K562 (cell line): ENCODE results near the gene EMILIN3. TPM values are rescaled to one million over a fixed set of nuclear protein-coding genes. Genes with fewer than 3 reads are reported as not detected.

ENCODE experiments used
- ARHGAP35 ChIP-seq: fragments of 450-650 bp; IDR thresholded peaks from 2 replicates; pipeline ENCODE4 v1.6.1; 2018; ENCODE audit not compliant: partially characterized antibody
- ATF2 ChIP-seq: sonication (generic); formaldehyde crosslinking; IDR thresholded peaks from 2 replicates; pipeline ENCODE4 v1.8.1; 2022; ENCODE audit warnings: missing genetic modification reagents
- ELK3 ChIP-seq: fragments of 450-650 bp; formaldehyde crosslinking; IDR thresholded peaks from 2 replicates; pipeline ENCODE4 v1.4.0; 2020; ENCODE audit warnings: mild to moderate bottlenecking
- GABPA ChIP-seq: fragments of 200-800 bp; sonication (Bioruptor generic); conservative IDR thresholded peaks from 2 replicates; pipeline ENCODE4 v1.6.1; 2016; ENCODE audit warnings: low read depth, missing genetic modification characterization, missing compliant biosample characterization
- MCM7 ChIP-seq, 2 experiments: fragments of 450-650 bp; IDR thresholded peaks; 2 replicates each; pipeline ENCODE4 v1.6.1; 2016 to 2018
- NBN ChIP-seq: fragments of 450-650 bp; IDR thresholded peaks from 2 replicates; pipeline ENCODE4 v1.6.1; 2016; ENCODE audit warnings: low read depth, mild to moderate bottlenecking
- NFE2 ChIP-seq: IDR thresholded peaks from 2 replicates; pipeline ENCODE4 v1.6.1; 2014; ENCODE audit warnings: antibody characterized with exemption, low read depth
- NFE2L1 ChIP-seq: fragments of 450-650 bp; IDR thresholded peaks from 2 replicates; pipeline ENCODE4 v1.6.1; 2016; ENCODE audit warnings: missing genetic modification characterization, low read depth, mild to moderate bottlenecking, missing compliant biosample characterization, moderate library complexity, borderline replicate concordance
- NR4A1 ChIP-seq, 2 experiments: fragments of 250-450 bp in 1 of 2; fragments of 450-650 bp in 1 of 2; sonication (Bioruptor Pico) in 1 of 2; IDR thresholded peaks; 2 replicates each; pipeline versions ENCODE4 v1.4.0 to v1.6.1; 2016 to 2020; ENCODE audit warnings: mild to moderate bottlenecking in 2 of 2, missing compliant biosample characterization in 1 of 2, missing genetic modification characterization in 1 of 2, moderate library complexity in 1 of 2
- THRB ChIP-seq: fragments of 450-650 bp; formaldehyde crosslinking; conservative IDR thresholded peaks from 2 replicates; pipeline ENCODE4 v1.4.0; 2022; ENCODE audit warnings: mild to moderate bottlenecking, missing genetic modification characterization
- XRCC3 ChIP-seq: fragments of 450-650 bp; IDR thresholded peaks from 2 replicates; pipeline ENCODE4 v1.6.1; 2017; ENCODE audit warnings: mild to moderate bottlenecking, moderate library complexity
- ZNF197 ChIP-seq: fragments of 200-800 bp; sonication (Bioruptor generic); IDR thresholded peaks from 2 replicates; pipeline ENCODE4 v1.6.1; 2016; ENCODE audit warnings: low read depth, missing genetic modification characterization, missing compliant biosample characterization
- ZNF57 ChIP-seq: fragments of 450-650 bp; formaldehyde crosslinking; IDR thresholded peaks from 2 replicates; pipeline ENCODE4 v1.4.0; 2020; ENCODE audit warnings: mild to moderate bottlenecking, moderate library complexity
- ZNF764 ChIP-seq: fragments of 250-450 bp; sonication (Bioruptor Pico); IDR thresholded peaks from 2 replicates; pipeline ENCODE4 v1.4.0; 2020; ENCODE audit warnings: low read depth, mild to moderate bottlenecking, moderate library complexity
- polyA plus RNA-seq, 8 experiments: library from polyadenylated mRNA; depleted of rRNA in 4 of 8; stranded (reverse) in 5 of 8; unstranded in 3 of 8; fragments of >200 nt; fragmentation: Nextera tagmentation in 2 of 8; fragmentation: Illumina TruSeq in 1 of 8; extraction: Ambion mirVana in 2 of 8; extraction: Trizol in 1 of 8; gene quantifications; 2 replicates each; pipeline versions ENCODE4 v1.2.1 to v1.2.3, GENCODE V29; 2011 to 2014; ENCODE audit warnings: inconsistent platforms in 1 of 8, missing spikeins in 1 of 8
- total RNA-seq, 7 experiments: library from RNA; depleted of rRNA in 6 of 7; stranded (reverse); fragments of >200 nt in 6 of 7; fragmentation: Illumina TruSeq in 2 of 7; extraction: Trizol in 2 of 7; gene quantifications; 2 replicates each; pipeline versions ENCODE4 v1.2.1 to v1.2.3, GENCODE V29; 2011 to 2021; ENCODE audit warnings: low replicate concordance in 1 of 7
- TF ChIP-seq, protein P1 (sequence below), 2 experiments: fragments of 450-650 bp; formaldehyde crosslinking in 1 of 2; IDR thresholded peaks; 2 replicates each; pipeline versions ENCODE4 v1.4.0 to v1.6.1; 2014 to 2020; ENCODE audit warnings: mild to moderate bottlenecking in 2 of 2, borderline replicate concordance in 1 of 2, low read depth in 1 of 2

The EMILIN3 gene
- total and polyA plus RNA-seq, 9 of the 15 experiments (the other 6 are each of a cell fraction or from before 2014, with no cell fraction given): 0.01 to 0.07 TPM; not detected in 7

GRCh38 chr20:41340327-41341055, 26.1 kb downstream of the EMILIN3 start, which contains the start of gene LPIN3 (continued):
- TF ChIP-seq ATF2 (CRISPR knock-in tag): no peak
- TF ChIP-seq ZNF764 (CRISPR knock-in tag): no peak
- TF ChIP-seq MCM7 (IDR thresholded peaks at IDR 0.05): no peak
- TF ChIP-seq GABPA (tag): peak; percentile 30; the same call in 1 of the 2 replicates
- no peak for TF ChIP-seq NR4A1 (CRISPR knock-in tag; IDR thresholded peaks at IDR 0.05)
- no peak for TF ChIP-seq NR4A1 (tag; IDR thresholded peaks at IDR 0.05)
- TF ChIP-seq NFE2: no peak
- no peak for TF ChIP-seq ARHGAP35
- TF ChIP-seq NBN: peak; percentile 62; the same call in 1 of the 2 replicates
- 0 out of 2 replicates have a peak, but pooled peaks have one; percentile 28 for TF ChIP-seq THRB
- no peak for TF ChIP-seq ZNF197 (CRISPR knock-in tag)
- TF ChIP-seq NFE2L1 (tag): no peak
- no peak for TF ChIP-seq XRCC3
- no peak for TF ChIP-seq ZNF57
- TF ChIP-seq, protein P1, sequence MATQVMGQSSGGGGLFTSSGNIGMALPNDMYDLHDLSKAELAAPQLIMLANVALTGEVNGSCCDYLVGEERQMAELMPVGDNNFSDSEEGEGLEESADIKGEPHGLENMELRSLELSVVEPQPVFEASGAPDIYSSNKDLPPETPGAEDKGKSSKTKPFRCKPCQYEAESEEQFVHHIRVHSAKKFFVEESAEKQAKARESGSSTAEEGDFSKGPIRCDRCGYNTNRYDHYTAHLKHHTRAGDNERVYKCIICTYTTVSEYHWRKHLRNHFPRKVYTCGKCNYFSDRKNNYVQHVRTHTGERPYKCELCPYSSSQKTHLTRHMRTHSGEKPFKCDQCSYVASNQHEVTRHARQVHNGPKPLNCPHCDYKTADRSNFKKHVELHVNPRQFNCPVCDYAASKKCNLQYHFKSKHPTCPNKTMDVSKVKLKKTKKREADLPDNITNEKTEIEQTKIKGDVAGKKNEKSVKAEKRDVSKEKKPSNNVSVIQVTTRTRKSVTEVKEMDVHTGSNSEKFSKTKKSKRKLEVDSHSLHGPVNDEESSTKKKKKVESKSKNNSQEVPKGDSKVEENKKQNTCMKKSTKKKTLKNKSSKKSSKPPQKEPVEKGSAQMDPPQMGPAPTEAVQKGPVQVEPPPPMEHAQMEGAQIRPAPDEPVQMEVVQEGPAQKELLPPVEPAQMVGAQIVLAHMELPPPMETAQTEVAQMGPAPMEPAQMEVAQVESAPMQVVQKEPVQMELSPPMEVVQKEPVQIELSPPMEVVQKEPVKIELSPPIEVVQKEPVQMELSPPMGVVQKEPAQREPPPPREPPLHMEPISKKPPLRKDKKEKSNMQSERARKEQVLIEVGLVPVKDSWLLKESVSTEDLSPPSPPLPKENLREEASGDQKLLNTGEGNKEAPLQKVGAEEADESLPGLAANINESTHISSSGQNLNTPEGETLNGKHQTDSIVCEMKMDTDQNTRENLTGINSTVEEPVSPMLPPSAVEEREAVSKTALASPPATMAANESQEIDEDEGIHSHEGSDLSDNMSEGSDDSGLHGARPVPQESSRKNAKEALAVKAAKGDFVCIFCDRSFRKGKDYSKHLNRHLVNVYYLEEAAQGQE (IDR thresholded peaks at IDR 0.05; ENCODE audit: borderline replicate concordance): peak; percentile 50; the same call in 1 of the 2 replicates
- TF ChIP-seq, protein P1 (CRISPR knock-in tag; IDR thresholded peaks at IDR 0.05; ENCODE audit: low read depth): no peak
- TF ChIP-seq ELK3: no peak
